Hepatocyte (in vitro differentiated cells): ENCODE results near the gene UVRAG. TPM values are rescaled to one million over a fixed set of nuclear protein-coding genes. Genes with fewer than 3 reads are reported as not detected.

Experiments used
- DNase-seq: peaks from one replicate; pipeline ENCODE4 v3.0.0-alpha.2; 2016; ENCODE audit warnings: low spot score
- H2AFZ ChIP-seq: fragments of 200-600 bp; sonication (generic); 2 replicates; pipeline ENCODE4 v1.6.0; 2016; ENCODE audit warnings: antibody characterized with exemption, mild to moderate bottlenecking
- H3K27ac ChIP-seq: fragments of 200-600 bp; sonication (generic); 2 replicates; pipeline ENCODE4 v1.5.1; 2016; ENCODE audit warnings: mild to moderate bottlenecking
- H3K27me3 ChIP-seq: fragments of 200-600 bp; sonication (generic); 2 replicates; pipeline ENCODE4 v1.6.1; 2016
- H3K36me3 ChIP-seq: fragments of 200-600 bp; sonication (generic); replicated peaks from 2 replicates; pipeline ENCODE4 v1.5.1; 2016; ENCODE audit warnings: low read depth; ENCODE audit not compliant: insufficient read depth
- H3K4me1 ChIP-seq: fragments of 200-600 bp; sonication (generic); 2 replicates; pipeline ENCODE4 v1.5.1; 2016; ENCODE audit warnings: mild to moderate bottlenecking, moderate library complexity; ENCODE audit not compliant: insufficient read depth
- H3K4me2 ChIP-seq: fragments of 200-600 bp; sonication (generic); 2 replicates; pipeline ENCODE4 v1.6.0; 2016
- H3K4me3 ChIP-seq: fragments of 200-600 bp; sonication (generic); 2 replicates; pipeline ENCODE4 v1.5.1; 2016; ENCODE audit warnings: mild to moderate bottlenecking
- H3K79me2 ChIP-seq: fragments of 200-600 bp; sonication (generic); 2 replicates; pipeline ENCODE4 v1.6.0; 2017; ENCODE audit warnings: mild to moderate bottlenecking
- H3K9me2 ChIP-seq: fragments of 200-600 bp; sonication (generic); replicated peaks from 2 replicates; pipeline ENCODE4 v1.6.0; 2017; ENCODE audit warnings: mild to moderate bottlenecking; ENCODE audit not compliant: insufficient read depth
- H3K9me3 ChIP-seq: fragments of 200-600 bp; sonication (generic); 2 replicates; pipeline ENCODE4 v1.5.1; 2016; ENCODE audit warnings: low read depth, mild to moderate bottlenecking
- H4K20me1 ChIP-seq: fragments of 200-600 bp; sonication (generic); 2 replicates; pipeline ENCODE4 v1.6.0; 2016; ENCODE audit warnings: mild to moderate bottlenecking; ENCODE audit not compliant: insufficient read depth, poor library complexity, severe bottlenecking
- EZH2 ChIP-seq: fragments of 200-600 bp; sonication (generic); IDR thresholded peaks from 2 replicates; pipeline ENCODE4 v1.6.1; 2016; ENCODE audit warnings: antibody characterized with exemption, mild to moderate bottlenecking, borderline replicate concordance
- EZH2phosphoT487 ChIP-seq: fragments of 200-600 bp; sonication (generic); IDR thresholded peaks from one replicate; pipeline ENCODE4 v1.6.1; 2018; ENCODE audit warnings: antibody characterized with exemption, mild to moderate bottlenecking, low read depth, moderate library complexity; ENCODE audit not compliant: unreplicated experiment, severe bottlenecking
- WGBS: methylation state at CpG from one replicate; pipeline ENCODE4 v1.1.6; 2016; ENCODE audit warnings: low lambda C conversion rate; ENCODE audit errors: missing lambda C conversion rate; 5-methylcytosine and 5-hydroxymethylcytosine counted together
- polyA plus RNA-seq: library from polyadenylated mRNA; unstranded; fragments of >200 nt; fragmentation: Nextera tagmentation; extraction: Ambion mirVana; gene quantifications from 2 replicates; pipeline ENCODE4 v1.2.1, GENCODE V29; 2016
- total RNA-seq: library from RNA; depleted of rRNA; stranded (reverse); fragments of >200 nt; gene quantifications from 2 replicates; pipeline ENCODE4 v1.2.3, GENCODE V29; 2014
- TF ChIP-seq, protein P1 (sequence below): fragments of 200-600 bp; sonication (generic); IDR thresholded peaks from 2 replicates; pipeline ENCODE4 v1.5.1; 2016; ENCODE audit warnings: antibody characterized with exemption, mild to moderate bottlenecking; ENCODE audit not compliant: poor library complexity

The UVRAG gene
- total and polyA plus RNA-seq, 2 experiments from 2014 or later: 15.3 to 36.5 TPM

DNA sequence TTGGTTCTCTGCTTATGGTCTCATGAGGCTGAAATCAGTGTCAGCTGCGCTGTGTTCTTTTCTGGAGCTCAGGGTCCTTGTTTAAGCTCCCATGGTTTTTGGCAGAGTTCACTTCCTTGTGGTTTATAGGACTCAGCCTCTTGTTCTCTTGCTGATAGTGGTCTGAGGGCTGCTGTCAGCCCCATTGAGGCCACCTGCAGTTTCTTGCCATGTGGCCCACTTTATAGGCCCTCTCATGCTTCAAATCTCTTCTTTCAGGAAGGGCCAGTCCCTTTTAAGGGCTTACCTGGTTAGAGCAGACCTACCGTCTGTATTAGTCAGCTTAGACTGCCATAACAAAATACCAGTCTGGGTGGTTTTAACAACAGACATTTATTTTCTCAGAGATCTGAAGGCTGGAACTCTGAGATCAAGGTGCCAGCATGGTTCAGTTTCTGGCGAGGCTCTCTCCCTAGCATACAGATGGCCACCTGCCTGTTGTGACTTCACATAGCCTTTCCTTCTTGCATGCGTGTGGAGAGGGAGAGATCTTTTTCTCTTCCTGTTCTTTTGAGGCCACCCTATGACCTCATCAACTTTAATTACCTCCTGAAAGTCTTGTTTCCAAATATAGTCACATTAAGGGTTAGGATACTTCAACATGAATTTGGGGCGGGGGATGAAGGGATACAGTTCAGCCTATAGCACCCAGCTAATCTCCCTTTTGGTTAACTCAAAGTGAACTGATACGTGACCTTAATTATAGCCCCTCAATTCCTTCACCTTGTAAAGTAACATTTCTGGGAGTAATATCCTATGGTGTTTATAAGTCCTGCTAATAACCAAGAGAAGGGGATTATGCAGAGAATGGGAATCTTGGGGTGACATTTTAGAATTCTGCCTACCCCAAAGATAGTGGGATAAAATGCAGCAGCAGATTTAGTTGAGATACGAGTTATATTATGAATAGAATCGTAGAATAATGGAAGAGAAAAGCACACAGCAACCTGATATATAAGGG, 131.8 kb downstream of the UVRAG start:
- no peaks in the 10 kb centered on the region for H3K27me3 ChIP-seq
- H3K79me2 ChIP-seq: peaks cover 12% of the 10 kb centered on the region
- peak overlapping the region; percentile 33 for H3K27ac ChIP-seq
- no peak overlapping the region for H2AFZ ChIP-seq
- TF ChIP-seq EZH2 (no peak), EZH2phosphoT487 (no peak)
- TF ChIP-seq, protein P1, sequence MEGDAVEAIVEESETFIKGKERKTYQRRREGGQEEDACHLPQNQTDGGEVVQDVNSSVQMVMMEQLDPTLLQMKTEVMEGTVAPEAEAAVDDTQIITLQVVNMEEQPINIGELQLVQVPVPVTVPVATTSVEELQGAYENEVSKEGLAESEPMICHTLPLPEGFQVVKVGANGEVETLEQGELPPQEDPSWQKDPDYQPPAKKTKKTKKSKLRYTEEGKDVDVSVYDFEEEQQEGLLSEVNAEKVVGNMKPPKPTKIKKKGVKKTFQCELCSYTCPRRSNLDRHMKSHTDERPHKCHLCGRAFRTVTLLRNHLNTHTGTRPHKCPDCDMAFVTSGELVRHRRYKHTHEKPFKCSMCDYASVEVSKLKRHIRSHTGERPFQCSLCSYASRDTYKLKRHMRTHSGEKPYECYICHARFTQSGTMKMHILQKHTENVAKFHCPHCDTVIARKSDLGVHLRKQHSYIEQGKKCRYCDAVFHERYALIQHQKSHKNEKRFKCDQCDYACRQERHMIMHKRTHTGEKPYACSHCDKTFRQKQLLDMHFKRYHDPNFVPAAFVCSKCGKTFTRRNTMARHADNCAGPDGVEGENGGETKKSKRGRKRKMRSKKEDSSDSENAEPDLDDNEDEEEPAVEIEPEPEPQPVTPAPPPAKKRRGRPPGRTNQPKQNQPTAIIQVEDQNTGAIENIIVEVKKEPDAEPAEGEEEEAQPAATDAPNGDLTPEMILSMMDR: no peak
- no peak overlapping the region for H3K4me3 ChIP-seq
- no peaks in the 10 kb centered on the region for H3K36me3 ChIP-seq
- no peaks in the 10 kb centered on the region for H3K9me2 ChIP-seq
- DNase-seq: peak; percentile 6
- no peaks in the 10 kb centered on the region for H4K20me1 ChIP-seq
- 80% methylated on average over 8 of the region's 8 CpGs for WGBS
- no peaks in the 10 kb centered on the region for H3K9me3 ChIP-seq
- no peak overlapping the region for H3K4me2 ChIP-seq
- peaks cover 14% of the 10 kb centered on the region for H3K4me1 ChIP-seq

- no peaks in the 10 kb centered on the region for H3K36me3 ChIP-seq
- H3K4me3 ChIP-seq: no peak overlapping the region
- H3K27ac ChIP-seq: no peak overlapping the region
- peaks cover 14% of the 10 kb centered on the region for H3K4me1 ChIP-seq
- no peak for TF ChIP-seq EZH2phosphoT487
- TF ChIP-seq, protein P1: no peak
- TF ChIP-seq EZH2: no peak
- no peak for DNase-seq
- no peaks in the 10 kb centered on the region for H3K9me2 ChIP-seq
- WGBS: 78% methylated on average over 6 of the region's 6 CpGs
- H3K79me2 ChIP-seq: peaks cover 15% of the 10 kb centered on the region
- no peaks in the 10 kb centered on the region for H4K20me1 ChIP-seq
- no peaks in the 10 kb centered on the region for H3K9me3 ChIP-seq
- no peaks in the 10 kb centered on the region for H3K27me3 ChIP-seq
- H2AFZ ChIP-seq: no peak overlapping the region
- no peak overlapping the region for H3K4me2 ChIP-seq
Measured at GRCh38 chr11:75949023-75949672, 134.1 kb downstream of the UVRAG start.

DNA sequence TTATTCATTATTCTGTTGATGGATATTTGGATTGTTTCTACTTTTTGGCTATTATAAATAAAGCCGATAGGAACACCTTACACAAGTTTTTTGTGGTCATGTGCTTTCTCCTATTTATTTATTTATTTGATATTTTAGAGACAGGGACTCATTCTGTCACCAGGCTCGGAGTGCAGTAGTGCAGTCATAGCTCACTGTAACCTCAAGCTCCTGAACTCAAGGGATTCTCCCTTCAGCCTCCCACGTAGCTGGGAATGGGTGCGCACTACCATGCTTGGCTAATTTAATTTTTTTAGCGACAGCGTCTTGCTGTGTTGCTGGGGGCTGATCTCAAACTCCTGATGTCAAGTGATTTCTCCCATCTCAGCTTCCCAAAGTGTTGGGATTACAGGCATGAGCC, 135.1 kb downstream of the UVRAG start:
- Histone ChIP-seq H3K27me3 (no peaks in the 10 kb centered on the region), H2AFZ (no peak overlapping the region), H3K4me2 (no peak overlapping the region), H3K4me1 (peaks cover 14% of the 10 kb centered on the region), H4K20me1 (no peaks in the 10 kb centered on the region), H3K27ac (no peak overlapping the region), H3K9me2 (no peaks in the 10 kb centered on the region), H3K36me3 (no peaks in the 10 kb centered on the region), H3K79me2 (peaks cover 15% of the 10 kb centered on the region), H3K9me3 (no peaks in the 10 kb centered on the region), H3K4me3 (no peak overlapping the region)
- DNase-seq: no peak
- TF ChIP-seq EZH2phosphoT487 (no peak), EZH2 (no peak)
- TF ChIP-seq, protein P1: no peak
- 97% methylated on average over 6 of the region's 6 CpGs for WGBS
